SK-N-SH treated with all-trans-retinoic acid at 6 μM for 48 hours (cell line): ENCODE measurements around the gene THAP3.
"Not testable (repeated sequence)": the region's sequence is repeated elsewhere in the genome, so short reads cannot be mapped to it uniquely, and the experiment has no call there.

Experiments
- ARNTL ChIP-seq: fragments of 450-650 bp; formaldehyde crosslinking; IDR thresholded peaks from 2 replicates; pipeline ENCODE4 v1.5.0; 2020; ENCODE audit warnings: low read depth, mild to moderate bottlenecking, moderate library complexity, borderline replicate concordance
- BACH2 ChIP-seq: fragments of 250-450 bp; sonication (Bioruptor Pico); IDR thresholded peaks from 2 replicates; pipeline ENCODE4 v1.9.0; 2021; ENCODE audit warnings: mild to moderate bottlenecking, borderline replicate concordance
- ESRRG ChIP-seq: fragments of 250-450 bp; sonication (Bioruptor Pico); IDR thresholded peaks from 2 replicates; pipeline ENCODE4 v1.6.1; 2021; ENCODE audit warnings: mild to moderate bottlenecking
- OSR1 ChIP-seq: fragments of 250-450 bp; sonication (Bioruptor Pico); IDR thresholded peaks from 2 replicates; pipeline ENCODE4 v1.8.0; 2022; ENCODE audit warnings: moderate library complexity, mild to moderate bottlenecking, inconsistent platforms
- ZC3H10 ChIP-seq: fragments of 250-450 bp; sonication (Bioruptor Pico); IDR thresholded peaks from 2 replicates; pipeline ENCODE4 v1.5.1; 2021; ENCODE audit warnings: mild to moderate bottlenecking, moderate library complexity
- ZFP3 ChIP-seq: fragments of 250-450 bp; sonication (Bioruptor Pico); IDR thresholded peaks from 2 replicates; pipeline ENCODE4 v1.5.0; 2020; ENCODE audit warnings: mild to moderate bottlenecking, moderate library complexity
- ZNF70 ChIP-seq: fragments of 450-650 bp; formaldehyde crosslinking; IDR thresholded peaks from 2 replicates; pipeline ENCODE4 v1.5.0; 2020; ENCODE audit warnings: mild to moderate bottlenecking, moderate library complexity
- TF ChIP-seq, protein P1 (sequence below): fragments of 250-450 bp; sonication (Bioruptor Pico); IDR thresholded peaks from 2 replicates; pipeline ENCODE4 v1.8.0; 2020; ENCODE audit warnings: mild to moderate bottlenecking, moderate library complexity, borderline replicate concordance
- TF ChIP-seq, protein P2 (sequence below): fragments of 250-450 bp; sonication (Bioruptor Pico); IDR thresholded peaks from 2 replicates; pipeline ENCODE4 v1.5.1; 2021; ENCODE audit warnings: mild to moderate bottlenecking, moderate library complexity

DNA sequence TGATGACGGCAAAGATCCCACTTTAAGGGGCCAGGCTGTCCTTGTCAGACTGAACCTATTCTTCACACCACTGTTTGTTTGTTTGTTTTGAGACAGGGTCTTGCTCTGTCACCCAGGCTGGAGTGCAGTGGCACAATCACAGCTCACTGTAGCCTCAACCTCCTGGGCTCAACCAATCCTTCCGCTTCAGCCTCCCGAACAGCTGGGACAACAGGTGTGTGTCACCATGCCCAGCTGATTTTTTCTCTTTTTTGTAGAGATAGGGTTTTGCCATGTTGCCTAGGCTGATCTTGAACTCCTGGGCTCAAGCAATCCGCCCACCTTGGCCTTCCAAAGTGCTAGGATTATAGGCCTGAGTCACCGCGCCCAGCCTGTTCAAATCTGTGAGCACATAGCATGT lies 12.1 kb downstream of the THAP3 start:
- not testable (repeated sequence) for TF ChIP-seq ZNF70, BACH2, ZC3H10, ESRRG, ARNTL, OSR1, ZFP3 (CRISPR knock-in tag)
- TF ChIP-seq, protein P1, sequence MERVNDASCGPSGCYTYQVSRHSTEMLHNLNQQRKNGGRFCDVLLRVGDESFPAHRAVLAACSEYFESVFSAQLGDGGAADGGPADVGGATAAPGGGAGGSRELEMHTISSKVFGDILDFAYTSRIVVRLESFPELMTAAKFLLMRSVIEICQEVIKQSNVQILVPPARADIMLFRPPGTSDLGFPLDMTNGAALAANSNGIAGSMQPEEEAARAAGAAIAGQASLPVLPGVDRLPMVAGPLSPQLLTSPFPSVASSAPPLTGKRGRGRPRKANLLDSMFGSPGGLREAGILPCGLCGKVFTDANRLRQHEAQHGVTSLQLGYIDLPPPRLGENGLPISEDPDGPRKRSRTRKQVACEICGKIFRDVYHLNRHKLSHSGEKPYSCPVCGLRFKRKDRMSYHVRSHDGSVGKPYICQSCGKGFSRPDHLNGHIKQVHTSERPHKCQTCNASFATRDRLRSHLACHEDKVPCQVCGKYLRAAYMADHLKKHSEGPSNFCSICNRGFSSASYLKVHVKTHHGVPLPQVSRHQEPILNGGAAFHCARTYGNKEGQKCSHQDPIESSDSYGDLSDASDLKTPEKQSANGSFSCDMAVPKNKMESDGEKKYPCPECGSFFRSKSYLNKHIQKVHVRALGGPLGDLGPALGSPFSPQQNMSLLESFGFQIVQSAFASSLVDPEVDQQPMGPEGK (CRISPR knock-in tag): not testable (repeated sequence)
- TF ChIP-seq, protein P2, sequence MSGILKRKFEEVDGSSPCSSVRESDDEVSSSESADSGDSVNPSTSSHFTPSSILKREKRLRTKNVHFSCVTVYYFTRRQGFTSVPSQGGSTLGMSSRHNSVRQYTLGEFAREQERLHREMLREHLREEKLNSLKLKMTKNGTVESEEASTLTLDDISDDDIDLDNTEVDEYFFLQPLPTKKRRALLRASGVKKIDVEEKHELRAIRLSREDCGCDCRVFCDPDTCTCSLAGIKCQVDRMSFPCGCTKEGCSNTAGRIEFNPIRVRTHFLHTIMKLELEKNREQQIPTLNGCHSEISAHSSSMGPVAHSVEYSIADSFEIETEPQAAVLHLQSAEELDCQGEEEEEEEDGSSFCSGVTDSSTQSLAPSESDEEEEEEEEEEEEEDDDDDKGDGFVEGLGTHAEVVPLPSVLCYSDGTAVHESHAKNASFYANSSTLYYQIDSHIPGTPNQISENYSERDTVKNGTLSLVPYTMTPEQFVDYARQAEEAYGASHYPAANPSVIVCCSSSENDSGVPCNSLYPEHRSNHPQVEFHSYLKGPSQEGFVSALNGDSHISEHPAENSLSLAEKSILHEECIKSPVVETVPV (CRISPR knock-in tag): not testable (repeated sequence)
